Endothelial cell of umbilical vein (primary cell): ENCODE measurements around the gene UHRF1. TPM values are rescaled to one million over a fixed set of nuclear protein-coding genes. Genes with fewer than 3 reads are reported as not detected.
"Not testable (repeated sequence)": the region's sequence is repeated elsewhere in the genome, so short reads cannot be mapped to it uniquely, and the experiment has no call there.

Experiments
- BruUV-seq: library from RNA; stranded (reverse); fragments of 400-500 nt; replicated peaks from 2 replicates; lab custom pipeline; 2021; lab: Mats Ljungman, UMichigan
- CTCF ChIA-PET: fragments of 300-600, 350-600 bp; sonication (Branson Sonifier 250); formaldehyde crosslinking; loops from one replicate; lab custom pipeline; 2021; ENCODE audit warnings: antibody characterized with exemption, inconsistent platforms; lab: Charles Lee
- POLR2A ChIA-PET: fragments of 300-600, 350-600 bp; sonication (Branson Sonifier 250); formaldehyde crosslinking; loops from one replicate; lab custom pipeline; 2021; ENCODE audit warnings: antibody characterized with exemption, inconsistent platforms; lab: Charles Lee
- DNase-seq: peaks from one replicate; pipeline ENCODE4 v3.0.0-alpha.2; 2011; ENCODE audit warnings: low read depth, low spot score
- FAIRE-seq: peaks from 2 replicates; lab custom pipeline; 2011; peaks lifted over from hg19 to GRCh38; lab: Jason Lieb, UNC
- H2AFZ ChIP-seq: 2 replicates; pipeline ENCODE4 v1.6.0; 2012; ENCODE audit warnings: low read depth, low read length, control low read depth, inconsistent platforms
- H3K27ac ChIP-seq: 2 replicates; pipeline ENCODE4 v1.5.1; 2011; ENCODE audit warnings: low read depth, mild to moderate bottlenecking, control low read depth, low read length, moderate library complexity; ENCODE audit not compliant: insufficient read depth
- H3K27me3 ChIP-seq, 2 experiments: 2 replicates each; pipeline versions ENCODE4 v1.6.0 to v1.6.1; 2011; ENCODE audit warnings: low read length in 2 of 2, mixed read lengths in 1 of 2; ENCODE audit not compliant: control insufficient read depth in 2 of 2, insufficient read depth in 2 of 2
- H3K36me3 ChIP-seq, 2 experiments: 2 replicates in 1 of 2; 3 replicates in 1 of 2; pipeline ENCODE4 v1.5.1; 2011; ENCODE audit warnings: low read length in 2 of 2, mild to moderate bottlenecking in 1 of 2, moderate library complexity in 1 of 2; ENCODE audit not compliant: control insufficient read depth in 2 of 2, insufficient read depth in 2 of 2; ENCODE audit errors: extremely low read depth in 1 of 2
- H3K4me1 ChIP-seq: 3 replicates; pipeline ENCODE4 v1.5.1; 2011; ENCODE audit warnings: mild to moderate bottlenecking, low read length; ENCODE audit not compliant: control insufficient read depth, insufficient read depth; ENCODE audit errors: extremely low read depth
- H3K4me2 ChIP-seq: 2 replicates; pipeline ENCODE4 v1.6.1; 2011; ENCODE audit warnings: low read length, control low read depth, mixed read lengths; ENCODE audit not compliant: insufficient read depth
- H3K4me3 ChIP-seq, 3 experiments: fragments of 200-600 bp in 1 of 3; sonication (generic), shearing (Covaris generic) in 1 of 3; replicated peaks in 1 of 3; 2 replicates each; pipeline ENCODE4 v1.5.1; 2011 to 2016; ENCODE audit warnings: control low read depth in 3 of 3, low read length in 3 of 3, mild to moderate bottlenecking in 2 of 3, inconsistent platforms in 1 of 3, low read depth in 1 of 3, moderate library complexity in 1 of 3; ENCODE audit not compliant: insufficient read depth in 1 of 3
- H3K79me2 ChIP-seq: 2 replicates; pipeline ENCODE4 v1.6.0; 2012; ENCODE audit warnings: low read length, inconsistent platforms; ENCODE audit not compliant: control insufficient read depth, insufficient read depth
- H3K9ac ChIP-seq: replicated peaks from 2 replicates; pipeline ENCODE3; 2011; ENCODE audit warnings: low read length, control low read depth; ENCODE audit not compliant: insufficient read depth; ENCODE audit errors: extremely low read depth
- H3K9me1 ChIP-seq: replicated peaks from 3 replicates; pipeline ENCODE4 v1.6.0; 2011; ENCODE audit warnings: mild to moderate bottlenecking, low read length; ENCODE audit not compliant: control insufficient read depth, insufficient read depth; ENCODE audit errors: extremely low read depth
- H3K9me3 ChIP-seq: replicated peaks from 2 replicates; pipeline ENCODE4 v1.5.1; 2012; ENCODE audit warnings: low read length, inconsistent platforms; ENCODE audit not compliant: control insufficient read depth, insufficient read depth
- H4K20me1 ChIP-seq: replicated peaks from 2 replicates; pipeline ENCODE3; 2011; ENCODE audit warnings: mild to moderate bottlenecking, low read length; ENCODE audit not compliant: control insufficient read depth, insufficient read depth; ENCODE audit errors: extremely low read depth
- EZH2 ChIP-seq: IDR thresholded peaks from 2 replicates; pipeline ENCODE4 v1.6.1; 2012; ENCODE audit warnings: borderline replicate concordance, low read depth, mild to moderate bottlenecking, moderate library complexity, low read length, inconsistent platforms; ENCODE audit not compliant: severe bottlenecking
- POLR2AphosphoS5 ChIP-seq: IDR thresholded peaks from 2 replicates; pipeline ENCODE4 v1.6.1; 2012; ENCODE audit warnings: low read depth, mild to moderate bottlenecking, control low read depth, low read length, moderate library complexity; ENCODE audit not compliant: insufficient read depth
- dilution Hi-C: fragments of 300-500 bp; cut with MboI; formaldehyde crosslinking; loops from one replicate; pipeline ENCODE4 v1.15.0; 2019; ENCODE audit warnings: low sequenced_read_pairs; ENCODE audit not compliant: extremely low pct_ligation_motif_present
- intact Hi-C: fragments of 100-400 bp; cut with micrococcal nuclease; formaldehyde crosslinking; loops from one replicate; pipeline ENCODE4 v1.10.0; 2022
- polyA plus RNA-seq, 4 experiments: library from polyadenylated mRNA; depleted of rRNA in 3 of 4; stranded (reverse) in 3 of 4; unstranded in 1 of 4; fragments of >200 nt; gene quantifications; 2 replicates each; pipeline versions ENCODE4 v1.2.1 to v1.2.3, GENCODE V29; 2011 to 2012; ENCODE audit warnings: missing spikeins in 1 of 4
- total RNA-seq: library from RNA; stranded (reverse); gene quantifications from 2 replicates; pipeline ENCODE4 v1.2.3, GENCODE V29; 2021

UHRF1 gene
- total and polyA plus RNA-seq, 2 donors (not counting 3 experiments of a cell fraction or from before 2014, with no cell fraction given): 13.3 to 76.8 TPM

GRCh38 chr19:4891066-4891465 is 18.2 kb upstream of the UHRF1 start:
- FAIRE-seq (no peak), DNase-seq (no peak)
- Histone ChIP-seq H3K36me3 (no peaks in the 10 kb centered on the region), H3K79me2 (no peaks in the 10 kb centered on the region), H3K27me3 (no peaks in the 10 kb centered on the region), H3K4me2 (no peak overlapping the region), H2AFZ (no peak overlapping the region), H4K20me1 (no peaks in the 10 kb centered on the region), H3K27ac (no peak overlapping the region), H3K9ac (no peak overlapping the region), H3K4me3 (no peak overlapping the region), H3K4me1 (no peaks in the 10 kb centered on the region), H3K9me1 (no peaks in the 10 kb centered on the region), H3K9me3 (no peaks in the 10 kb centered on the region)
- POLR2A ChIA-PET: no interaction called here
- CTCF ChIA-PET: interaction anchor here (1.1 to 1.5 kb wide), 2 partner anchors 19 to 39 kb away, joined by 3 to 4 read pairs; no protein-coding TSS in a partner anchor
- intact Hi-C loops: no loop called here
- dilution Hi-C loops: no loop called here
- TF ChIP-seq EZH2: no peak
- TF ChIP-seq POLR2AphosphoS5: no peak
- BruUV-seq: no TSS peak

GRCh38 chr19:4892962-4893361 is 16.3 kb upstream of the UHRF1 start:
- H4K20me1 ChIP-seq: not testable (repeated sequence)

More at GRCh38 chr19:4892962-4893361, 16.3 kb upstream of the UHRF1 start:
- dilution Hi-C loops, DNase-seq, H3K4me3 ChIP-seq, H3K9me1 ChIP-seq, FAIRE-seq, H3K27ac ChIP-seq, H3K36me3 ChIP-seq, H3K79me2 ChIP-seq, H3K4me1 ChIP-seq, intact Hi-C loops, H2AFZ ChIP-seq, BruUV-seq, H3K9ac ChIP-seq, H3K9me3 ChIP-seq, H3K4me2 ChIP-seq, POLR2A ChIA-PET, H3K27me3 ChIP-seq, CTCF ChIA-PET: not testable (repeated sequence)
